Smooth muscle cell (in vitro differentiated cells): ENCODE data around the gene ELP4. TPM values are rescaled to one million over a fixed set of nuclear protein-coding genes. Genes with fewer than 3 reads are reported as not detected.

Experiments
- DNase-seq: peaks from one replicate; lab custom pipeline; 2025; ENCODE audit not compliant: unreplicated experiment; lab: John Stamatoyannopoulos, UW
- H2AFZ ChIP-seq: fragments of 200-600 bp; sonication (generic); 2 replicates; pipeline ENCODE4 v1.6.0; 2016; ENCODE audit warnings: antibody characterized with exemption, low read depth, mild to moderate bottlenecking
- H3F3A ChIP-seq: fragments of 200-600 bp; sonication (generic); 2 replicates; pipeline ENCODE4 v1.6.0; 2017; ENCODE audit warnings: antibody characterized with exemption, low read depth
- H3K27ac ChIP-seq: fragments of 200-600 bp; sonication (generic); 2 replicates; pipeline ENCODE4 v1.5.1; 2016; ENCODE audit warnings: low read depth, mild to moderate bottlenecking
- H3K27me3 ChIP-seq: fragments of 200-600 bp; sonication (generic); 2 replicates; pipeline ENCODE4 v1.6.1; 2016; ENCODE audit warnings: low read depth, mild to moderate bottlenecking
- H3K36me3 ChIP-seq: fragments of 200-600 bp; sonication (generic); 2 replicates; pipeline ENCODE4 v1.5.1; 2016; ENCODE audit warnings: low read depth
- H3K4me1 ChIP-seq: fragments of 200-600 bp; sonication (generic); 2 replicates; pipeline ENCODE4 v1.5.1; 2016; ENCODE audit warnings: low read depth
- H3K4me2 ChIP-seq: fragments of 200-600 bp; sonication (generic); 2 replicates; pipeline ENCODE4 v1.6.0; 2016; ENCODE audit warnings: mild to moderate bottlenecking
- H3K4me3 ChIP-seq: fragments of 200-600 bp; sonication (generic); 2 replicates; pipeline ENCODE4 v1.5.1; 2016; ENCODE audit warnings: mild to moderate bottlenecking
- H3K79me2 ChIP-seq: fragments of 200-600 bp; sonication (generic); 2 replicates; pipeline ENCODE4 v1.6.0; 2016; ENCODE audit warnings: low read depth, mild to moderate bottlenecking
- H3K9ac ChIP-seq: fragments of 200-600 bp; sonication (generic); 2 replicates; pipeline ENCODE4 v1.6.0; 2016; ENCODE audit warnings: low read depth
- H3K9me3 ChIP-seq: fragments of 200-600 bp; sonication (generic); replicated peaks from 2 replicates; pipeline ENCODE4 v1.5.1; 2016; ENCODE audit warnings: low read depth
- H4K20me1 ChIP-seq: fragments of 200-600 bp; sonication (generic); 2 replicates; pipeline ENCODE4 v1.6.0; 2016; ENCODE audit warnings: low read depth
- CTCF ChIP-seq: fragments of 200-600 bp; sonication (generic); IDR thresholded peaks from 2 replicates; pipeline ENCODE4 v1.5.1; 2017; ENCODE audit warnings: borderline replicate concordance, mild to moderate bottlenecking, antibody characterized with exemption; ENCODE audit not compliant: insufficient read depth, poor library complexity, severe bottlenecking
- WGBS: methylation state at CpG from one replicate; pipeline ENCODE4 v1.1.7; 2016; ENCODE audit warnings: low lambda C conversion rate; 5-methylcytosine and 5-hydroxymethylcytosine counted together
- polyA plus RNA-seq: library from polyadenylated mRNA; unstranded; fragments of >200 nt; fragmentation: Nextera tagmentation; extraction: Ambion mirVana; gene quantifications from 2 replicates; pipeline ENCODE4 v1.2.1, GENCODE V29; 2016
- total RNA-seq: library from RNA; depleted of rRNA; stranded (reverse); fragments of >200 nt; gene quantifications from 2 replicates; pipeline ENCODE4 v1.2.3, GENCODE V29; 2014

ELP4 gene
- total and polyA plus RNA-seq, 2 experiments from 2014 or later: 19.5 to 28.4 TPM

GRCh38 chr11:31477528-31478222, 31.9 kb upstream of the ELP4 start:
- TF ChIP-seq CTCF: no peak
- WGBS: 91% methylated on average over 6 of the region's 6 CpGs

GRCh38 chr11:31478223-31478590, 31.4 kb upstream of the ELP4 start:
- Histone ChIP-seq H3F3A (no peaks in the 10 kb centered on the region), H2AFZ (no peak overlapping the region), H3K4me1 (peaks cover 13% of the 10 kb centered on the region), H3K27me3 (no peaks in the 10 kb centered on the region), H3K9me3 (no peaks in the 10 kb centered on the region), H3K79me2 (peaks cover 10% of the 10 kb centered on the region), H3K4me2 (no peak overlapping the region), H3K4me3 (no peak overlapping the region), H4K20me1 (peaks cover 57% of the 10 kb centered on the region), H3K27ac (no peak overlapping the region), H3K9ac (no peak overlapping the region), H3K36me3 (no peaks in the 10 kb centered on the region)
- DNase-seq: no peak
- TF ChIP-seq CTCF: no peak
- 97% methylated on average over 2 of the region's 2 CpGs for WGBS

More at GRCh38 chr11:31477528-31478222, 31.9 kb upstream of the ELP4 start:
- Histone ChIP-seq H3K4me3 (no peak overlapping the region), H3K9ac (no peak overlapping the region), H3K4me1 (peaks cover 13% of the 10 kb centered on the region), H3K79me2 (peaks cover 10% of the 10 kb centered on the region), H3K27me3 (no peaks in the 10 kb centered on the region), H2AFZ (no peak overlapping the region), H3K36me3 (no peaks in the 10 kb centered on the region), H3K9me3 (no peaks in the 10 kb centered on the region), H3K4me2 (no peak overlapping the region), H3F3A (no peaks in the 10 kb centered on the region), H4K20me1 (peaks cover 53% of the 10 kb centered on the region), H3K27ac (no peak overlapping the region)
- DNase-seq: no peak

- Histone ChIP-seq H3K9ac (no peak overlapping the region), H4K20me1 (peaks cover 62% of the 10 kb centered on the region), H3K4me3 (no peak overlapping the region), H3F3A (no peaks in the 10 kb centered on the region), H2AFZ (no peak overlapping the region), H3K4me1 (peaks cover 14% of the 10 kb centered on the region), H3K27ac (no peak overlapping the region), H3K4me2 (no peak overlapping the region), H3K36me3 (no peaks in the 10 kb centered on the region), H3K27me3 (no peaks in the 10 kb centered on the region), H3K79me2 (peaks cover 18% of the 10 kb centered on the region), H3K9me3 (no peaks in the 10 kb centered on the region)
- no peak for TF ChIP-seq CTCF
- DNase-seq: no peak
- 98% methylated on average over 4 of the region's 4 CpGs for WGBS
Measured at GRCh38 chr11:31479066-31479465, 30.5 kb upstream of the ELP4 start.

- no peak overlapping the region for H2AFZ ChIP-seq
- no peaks in the 10 kb centered on the region for H3K36me3 ChIP-seq
- H3K9ac ChIP-seq: no peak overlapping the region
- peaks cover 32% of the 10 kb centered on the region for H3K4me1 ChIP-seq
- 83% methylated on average over 3 of the region's 3 CpGs for WGBS
- H3K27me3 ChIP-seq: no peaks in the 10 kb centered on the region
- peaks cover 29% of the 10 kb centered on the region for H3K79me2 ChIP-seq
- no peaks in the 10 kb centered on the region for H3F3A ChIP-seq
- H3K4me3 ChIP-seq: no peak overlapping the region
- no peaks in the 10 kb centered on the region for H3K9me3 ChIP-seq
- no peak overlapping the region for H3K4me2 ChIP-seq
- TF ChIP-seq CTCF: no peak
- H3K27ac ChIP-seq: no peak overlapping the region
- DNase-seq: no peak
- peaks cover 54% of the 10 kb centered on the region for H4K20me1 ChIP-seq
Measured at GRCh38 chr11:31480930-31481329, 28.6 kb upstream of the ELP4 start.
